ENCODE measurements around the gene BRIX1. TPM values are rescaled to one million over a fixed set of nuclear protein-coding genes. Genes with fewer than 3 reads are reported as not detected.

The BRIX1 gene
- total RNA-seq, 4 donors from 2014 or later: 4.3 to 23.1 (median 12.3) TPM

DNA sequence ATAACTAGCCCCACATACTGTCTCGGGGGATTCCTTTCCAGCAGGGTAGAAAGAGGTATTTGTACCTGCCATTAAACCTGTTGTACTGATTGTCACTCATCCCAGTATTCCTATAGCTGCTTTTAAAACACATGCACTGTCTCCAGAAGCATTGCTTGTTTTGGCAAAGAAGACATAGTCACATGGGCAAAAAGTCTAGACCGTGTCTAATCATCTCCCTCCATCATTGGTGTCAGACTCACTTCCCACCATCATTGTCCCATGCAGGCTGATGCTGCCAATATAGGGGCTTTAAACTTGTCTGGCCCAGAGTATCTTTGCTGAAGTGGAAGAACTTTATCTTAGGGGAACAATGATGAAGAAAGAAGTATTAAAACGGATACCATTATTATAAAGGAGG, 26.4 kb downstream of the BRIX1 start:
- Histone ChIP-seq H3K27me3 (no peaks in the 10 kb centered on the region), H3K4me3 (no peak overlapping the region), H3K36me3 (peaks cover 0 to 92% (median 0%) of the 10 kb centered on the region in 3 donors), H3K9me3 (no peaks in the 10 kb centered on the region), H3K4me1 (no peaks in the 10 kb centered on the region), H3K27ac (no peak overlapping the region)
- TF ChIP-seq POLR2A (IDR thresholded peaks at IDR 0.05) (no peak), CTCF (IDR thresholded peaks at IDR 0.05) (no peak)
- DNase-seq: no peak

DNA sequence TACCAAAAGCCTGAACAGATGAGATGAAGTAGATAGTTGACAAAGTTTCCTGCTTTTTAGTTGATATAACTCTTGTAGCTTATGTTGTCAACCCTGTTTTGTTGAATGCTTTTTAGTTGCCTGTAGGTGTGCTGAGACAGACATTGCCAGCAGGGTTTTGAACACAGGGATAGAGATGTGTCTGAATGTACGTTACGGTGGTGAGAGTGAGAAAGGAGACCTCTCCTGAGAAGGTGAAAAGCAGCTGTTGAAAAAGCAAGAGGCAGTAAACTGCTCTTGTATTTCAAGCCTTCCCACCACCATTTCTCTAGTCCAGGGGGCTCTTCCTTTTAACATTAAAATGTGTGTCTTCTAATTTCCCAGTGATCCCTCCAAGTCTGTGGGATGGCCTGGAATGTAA, 28.5 kb downstream of the BRIX1 start:
- Histone ChIP-seq H3K36me3 (peaks cover 0 to 81% (median 0%) of the 10 kb centered on the region in 3 donors), H3K27ac (no peak overlapping the region), H3K27me3 (no peaks in the 10 kb centered on the region), H3K4me1 (no peaks in the 10 kb centered on the region), H3K9me3 (no peaks in the 10 kb centered on the region), H3K4me3 (no peak overlapping the region)
- no peak for DNase-seq
- TF ChIP-seq POLR2A (IDR thresholded peaks at IDR 0.05) (no peak), CTCF (IDR thresholded peaks at IDR 0.05) (no peak)

GRCh38 chr5:34944460-34945047, 29.0 kb downstream of the BRIX1 start:
- Histone ChIP-seq H3K27ac (no peak overlapping the region), H3K4me1 (no peaks in the 10 kb centered on the region), H3K36me3 (peaks cover 0 to 82% (median 0%) of the 10 kb centered on the region in 3 donors), H3K27me3 (no peaks in the 10 kb centered on the region), H3K9me3 (no peaks in the 10 kb centered on the region), H3K4me3 (no peak overlapping the region)
- TF ChIP-seq POLR2A (IDR thresholded peaks at IDR 0.05) (no peak), CTCF (IDR thresholded peaks at IDR 0.05) (no peak)
- no peak for DNase-seq

GRCh38 chr5:34957321-34957720, 41.8 kb downstream of the BRIX1 start:
- H3K36me3 ChIP-seq: peaks cover 0 to 33% (median 0%) of the 10 kb centered on the region in 3 donors
- no peaks in the 10 kb centered on the region for H3K9me3 ChIP-seq
- H3K27ac ChIP-seq: no peak overlapping the region
- no peaks in the 10 kb centered on the region for H3K27me3 ChIP-seq
- DNase-seq: no peak
- H3K4me1 ChIP-seq: no peaks in the 10 kb centered on the region
- H3K4me3 ChIP-seq: no peak overlapping the region
- TF ChIP-seq POLR2A (IDR thresholded peaks at IDR 0.05) (no peak), CTCF (IDR thresholded peaks at IDR 0.05) (no peak)

DNA sequence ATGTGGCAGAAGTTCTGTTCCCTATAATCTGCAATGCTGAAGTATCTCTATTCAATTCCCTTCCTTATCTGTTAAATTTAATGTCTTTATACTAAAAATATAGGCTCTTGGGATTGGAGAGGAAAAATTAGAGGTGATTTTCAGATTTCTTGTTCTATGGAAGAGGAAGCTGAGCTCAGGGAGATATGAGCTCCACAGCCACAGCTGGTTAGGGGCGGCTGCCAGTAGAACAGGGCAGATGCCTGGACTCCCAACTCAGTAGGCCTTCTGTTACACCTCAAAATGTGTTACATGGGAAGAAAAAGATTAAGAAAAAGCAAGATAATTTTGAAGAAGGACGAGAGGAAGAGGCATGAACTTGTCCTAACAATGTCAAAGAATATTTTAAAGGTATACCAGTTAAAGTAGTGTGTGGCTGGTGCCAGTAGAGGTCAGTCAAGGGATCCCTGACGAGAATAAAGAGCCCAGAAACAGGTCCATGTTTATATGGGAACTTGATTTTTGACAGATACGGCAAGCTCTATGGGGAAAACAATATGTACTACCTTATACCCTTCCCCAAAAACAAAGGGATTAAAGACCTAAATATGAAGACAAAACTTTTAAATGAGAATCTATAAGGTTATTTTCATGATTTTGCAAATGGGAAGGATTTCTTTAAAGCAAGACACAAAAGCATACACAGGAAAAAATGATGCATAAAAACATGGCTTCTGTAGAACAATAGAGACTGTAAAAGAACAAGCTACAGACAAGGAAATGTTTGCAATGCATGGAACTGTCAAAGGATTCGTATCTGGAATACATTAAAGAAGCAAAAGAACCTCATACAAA, 42.6 kb downstream of the BRIX1 start:
- H3K27me3 ChIP-seq: no peaks in the 10 kb centered on the region
- TF ChIP-seq POLR2A (IDR thresholded peaks at IDR 0.05): no peak
- peak in 4 of 6 experiments; percentile 36 to 55 (median 42) for TF ChIP-seq CTCF (IDR thresholded peaks at IDR 0.05)
- H3K27ac ChIP-seq: no peak overlapping the region
- H3K4me1 ChIP-seq: no peaks in the 10 kb centered on the region
- no peaks in the 10 kb centered on the region for H3K9me3 ChIP-seq
- H3K4me3 ChIP-seq: no peak overlapping the region
- DNase-seq: no peak
- H3K36me3 ChIP-seq: peaks cover 0 to 26% (median 0%) of the 10 kb centered on the region in 3 donors

Measured in Peyer's patch (tissue), 4 donors.